ENCODE results near the gene DIDO1.

The DIDO1 gene

DNA sequence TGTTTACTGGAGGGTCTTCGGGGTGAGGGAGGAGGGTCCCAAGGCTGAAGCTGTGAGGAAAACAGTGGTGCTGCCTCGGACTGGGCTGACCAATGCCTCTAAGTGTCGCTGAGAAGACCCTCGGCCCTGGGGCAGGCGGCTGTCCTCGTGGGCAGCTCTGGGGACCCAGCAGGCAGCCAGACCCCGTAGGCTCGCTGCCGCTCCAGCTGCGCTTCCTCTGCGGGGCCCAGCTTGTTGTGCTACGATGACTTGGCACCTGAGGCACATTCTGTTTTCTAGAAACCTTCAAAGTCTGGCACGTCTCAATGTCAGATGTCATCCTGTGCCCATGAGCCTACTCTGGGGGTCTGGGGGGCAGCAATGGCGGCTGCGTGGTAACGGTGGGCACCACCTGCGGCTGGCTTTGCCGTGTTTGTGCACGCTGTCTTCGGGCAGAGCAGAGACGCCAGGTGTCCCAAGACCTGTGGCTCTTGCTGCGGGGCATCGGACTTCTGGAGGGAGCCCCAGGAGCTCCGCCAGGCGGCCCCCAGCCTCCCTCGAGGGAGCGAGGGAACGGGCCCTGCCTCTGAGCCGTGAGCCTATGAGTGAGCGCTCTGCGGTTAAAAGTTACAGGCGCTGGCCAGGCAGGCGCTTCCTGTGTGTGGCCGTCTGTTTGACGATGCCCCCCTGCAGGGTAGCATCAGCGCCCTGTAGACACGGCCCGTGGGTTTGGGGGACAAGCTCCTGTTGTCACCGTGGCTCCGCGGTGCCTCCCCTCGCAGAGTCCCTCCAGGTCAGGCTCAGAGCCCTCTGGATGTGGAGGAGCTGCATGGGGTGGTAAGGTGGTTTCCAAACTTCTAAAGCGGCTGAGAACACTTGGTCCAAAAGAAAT is 33.0 kb upstream of the DIDO1 start:
- H3K27ac ChIP-seq: peak overlapping the region in 9 of 11 experiments; percentile 25 to 74 (median 64); a peak in 15 of 22 replicates
- H3K36me3 ChIP-seq: peaks cover 60 to 88% (median 73%) of the 10 kb centered on the region in 11 experiments
- no peak for TF ChIP-seq Cebpa-rat (IDR thresholded peaks at IDR 0.05)
- H3K27me3 ChIP-seq: no peaks in the 10 kb centered on the region
- H4K20me1 ChIP-seq: peaks cover 78 to 100% (median 96%) of the 10 kb centered on the region in 11 experiments
- H3K9me3 ChIP-seq (replicated peaks in 1 of 11): no peaks in the 10 kb centered on the region
- H3K4me3 ChIP-seq: peak overlapping the region in 6 of 10 experiments; percentile 12 to 47 (median 32); a peak in 9 of 20 replicates
- H3K9ac ChIP-seq: peak overlapping the region in 10 of 11 experiments; percentile 13 to 70 (median 59); a peak in 17 of 22 replicates
- H3K4me2 ChIP-seq: peak overlapping the region; percentile 90 to 100 (median 100)
- peaks cover 49 to 85% (median 79%) of the 10 kb centered on the region in 10 experiments for H3K4me1 ChIP-seq

GRCh38 chr20:62958388-62959100 is 32.2 kb upstream of the DIDO1 start:
- H3K9me3 ChIP-seq (replicated peaks in 1 of 11): no peaks in the 10 kb centered on the region
- peaks cover 70 to 99% (median 90%) of the 10 kb centered on the region in 11 experiments for H4K20me1 ChIP-seq
- H3K36me3 ChIP-seq: peaks cover 52 to 80% (median 65%) of the 10 kb centered on the region in 11 experiments
- H3K4me2 ChIP-seq: peak overlapping the region; percentile 90 to 100 (median 100)
- H3K9ac ChIP-seq: peak overlapping the region in 9 of 11 experiments; percentile 13 to 70 (median 60); a peak in 16 of 22 replicates
- H3K27me3 ChIP-seq: no peaks in the 10 kb centered on the region
- H3K27ac ChIP-seq: peak overlapping the region in 8 of 11 experiments; percentile 53 to 74 (median 64); a peak in 13 of 22 replicates
- H3K4me3 ChIP-seq: peak overlapping the region in 5 of 10 experiments; percentile 23 to 47 (median 37); a peak in 6 of 20 replicates
- no peak for TF ChIP-seq Cebpa-rat (IDR thresholded peaks at IDR 0.05)
- H3K4me1 ChIP-seq: peaks cover 45 to 82% (median 78%) of the 10 kb centered on the region in 10 experiments

GRCh38 chr20:62957136-62958117 is 31.1 kb upstream of the DIDO1 start:
- Histone ChIP-seq H3K27ac (peak overlapping the region in 1 of 11 experiments; percentile 91; a peak in 2 of 22 replicates), H3K4me3 (no peak overlapping the region), H3K9me3 (replicated peaks in 1 of 11) (no peaks in the 10 kb centered on the region), H3K9ac (peak overlapping the region in 6 of 11 experiments; percentile 10 to 92 (median 64); a peak in 3 of 22 replicates), H3K27me3 (no peaks in the 10 kb centered on the region), H4K20me1 (peaks cover 65 to 90% (median 79%) of the 10 kb centered on the region in 11 experiments), H3K36me3 (peaks cover 41 to 69% (median 54%) of the 10 kb centered on the region in 11 experiments), H3K4me1 (peaks cover 49 to 90% (median 82%) of the 10 kb centered on the region in 10 experiments), H3K4me2 (peak overlapping the region in 10 of 11 experiments; percentile 90 to 100 (median 100); a peak in 19 of 22 replicates)
- TF ChIP-seq Cebpa-rat (IDR thresholded peaks at IDR 0.05): no peak

DNA sequence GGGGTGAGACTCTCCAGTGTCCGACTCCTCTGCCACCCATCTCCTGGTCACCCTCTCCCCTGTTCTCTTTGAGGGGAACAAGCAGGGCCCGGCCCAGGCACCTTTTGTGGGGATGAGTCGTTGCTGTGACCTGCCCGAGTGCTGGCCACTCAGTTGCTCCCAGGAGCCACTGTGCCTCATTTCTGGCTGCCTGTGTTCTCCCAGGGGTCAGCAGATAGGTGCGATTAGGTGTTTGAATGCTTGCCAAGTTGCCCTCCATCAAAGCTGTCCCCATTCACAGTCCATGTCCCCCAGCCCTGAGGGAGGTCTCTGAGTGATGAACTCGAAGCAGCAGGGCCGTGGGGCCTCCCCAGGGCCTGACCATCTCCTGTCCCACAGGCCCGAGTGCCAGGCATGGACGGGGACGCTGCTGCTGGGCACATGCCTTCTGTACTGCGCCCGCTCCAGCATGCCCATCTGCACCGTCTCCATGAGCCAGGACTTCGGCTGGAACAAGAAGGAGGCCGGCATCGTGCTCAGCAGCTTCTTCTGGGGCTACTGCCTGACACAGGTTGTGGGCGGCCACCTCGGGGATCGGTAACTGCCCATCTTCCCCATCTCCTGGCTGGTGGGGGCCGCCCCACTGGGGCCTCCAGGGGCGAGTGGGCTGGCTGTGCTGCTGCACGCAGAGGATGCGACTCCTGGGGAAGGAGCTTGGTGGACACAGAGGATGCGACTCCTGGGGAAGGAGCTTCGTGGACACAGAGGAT is 30.3 kb upstream of the DIDO1 start:
- Histone ChIP-seq H3K4me3 (no peak overlapping the region), H3K9ac (peak overlapping the region in 8 of 11 experiments; percentile 32 to 92 (median 88); a peak in 10 of 22 replicates), H3K27me3 (no peaks in the 10 kb centered on the region), H3K4me2 (peak overlapping the region; percentile 97 to 100 (median 100); a peak in 20 of 22 replicates), H3K27ac (peak overlapping the region in 6 of 11 experiments; percentile 80 to 94 (median 92); a peak in 10 of 22 replicates), H3K36me3 (peaks cover 32 to 60% (median 46%) of the 10 kb centered on the region in 11 experiments), H3K9me3 (replicated peaks in 1 of 11) (no peaks in the 10 kb centered on the region), H4K20me1 (peaks cover 56 to 81% (median 70%) of the 10 kb centered on the region in 11 experiments), H3K4me1 (peaks cover 57 to 92% (median 87%) of the 10 kb centered on the region in 10 experiments)
- TF ChIP-seq Cebpa-rat (IDR thresholded peaks at IDR 0.05): no peak

GRCh38 chr20:62955519-62956386 is 29.4 kb upstream of the DIDO1 start:
- H3K27ac ChIP-seq: peak overlapping the region in 9 of 11 experiments; percentile 80 to 94 (median 89); a peak in 16 of 22 replicates
- H3K4me1 ChIP-seq: peaks cover 62 to 95% (median 91%) of the 10 kb centered on the region in 10 experiments
- H4K20me1 ChIP-seq: peaks cover 52 to 74% (median 64%) of the 10 kb centered on the region in 11 experiments
- peak overlapping the region in 3 of 10 experiments; percentile 78 to 84 (median 79); a peak in 5 of 20 replicates for H3K4me3 ChIP-seq
- H3K27me3 ChIP-seq: no peaks in the 10 kb centered on the region
- peak overlapping the region; percentile 97 to 100 (median 100) for H3K4me2 ChIP-seq
- H3K36me3 ChIP-seq: peaks cover 30 to 59% (median 46%) of the 10 kb centered on the region in 11 experiments
- peak overlapping the region; percentile 16 to 92 (median 86); a peak in 17 of 22 replicates for H3K9ac ChIP-seq
- no peaks in the 10 kb centered on the region for H3K9me3 ChIP-seq (replicated peaks in 1 of 11)
- no peak for TF ChIP-seq Cebpa-rat (IDR thresholded peaks at IDR 0.05)

- H3K27me3 ChIP-seq: no peaks in the 10 kb centered on the region
- H3K9ac ChIP-seq: peak overlapping the region; percentile 82 to 92 (median 87)
- peak overlapping the region; percentile 80 to 94 (median 87) for H3K27ac ChIP-seq
- peaks cover 47 to 59% (median 52%) of the 10 kb centered on the region in 11 experiments for H3K36me3 ChIP-seq
- peak overlapping the region; percentile 58 to 84 (median 76) for H3K4me3 ChIP-seq
- peaks cover 1 to 8% (median 4%) of the 10 kb centered on the region in 11 experiments; a peak in 19 of 22 replicates for H3K9me3 ChIP-seq (replicated peaks in 1 of 11)
- peaks cover 38 to 68% (median 47%) of the 10 kb centered on the region in 11 experiments; a peak in 21 of 22 replicates for H4K20me1 ChIP-seq
- peaks cover 66 to 95% (median 85%) of the 10 kb centered on the region in 10 experiments for H3K4me1 ChIP-seq
- peak overlapping the region; percentile 97 to 100 (median 100) for H3K4me2 ChIP-seq
- no peak for TF ChIP-seq Cebpa-rat (IDR thresholded peaks at IDR 0.05)
Measured at GRCh38 chr20:62953839-62954703, 27.8 kb upstream of the DIDO1 start.
